HG03520 (cell line): ENCODE results near the gene SOD3.

Experiments
- ATAC-seq: cut with Tn5 transposase; IDR thresholded peaks from one replicate; pipeline ENCODE4 v1.9.1; 2021; ENCODE audit warnings: mild to moderate bottlenecking, moderate library complexity; ENCODE audit not compliant: unreplicated experiment

The SOD3 gene

DNA sequence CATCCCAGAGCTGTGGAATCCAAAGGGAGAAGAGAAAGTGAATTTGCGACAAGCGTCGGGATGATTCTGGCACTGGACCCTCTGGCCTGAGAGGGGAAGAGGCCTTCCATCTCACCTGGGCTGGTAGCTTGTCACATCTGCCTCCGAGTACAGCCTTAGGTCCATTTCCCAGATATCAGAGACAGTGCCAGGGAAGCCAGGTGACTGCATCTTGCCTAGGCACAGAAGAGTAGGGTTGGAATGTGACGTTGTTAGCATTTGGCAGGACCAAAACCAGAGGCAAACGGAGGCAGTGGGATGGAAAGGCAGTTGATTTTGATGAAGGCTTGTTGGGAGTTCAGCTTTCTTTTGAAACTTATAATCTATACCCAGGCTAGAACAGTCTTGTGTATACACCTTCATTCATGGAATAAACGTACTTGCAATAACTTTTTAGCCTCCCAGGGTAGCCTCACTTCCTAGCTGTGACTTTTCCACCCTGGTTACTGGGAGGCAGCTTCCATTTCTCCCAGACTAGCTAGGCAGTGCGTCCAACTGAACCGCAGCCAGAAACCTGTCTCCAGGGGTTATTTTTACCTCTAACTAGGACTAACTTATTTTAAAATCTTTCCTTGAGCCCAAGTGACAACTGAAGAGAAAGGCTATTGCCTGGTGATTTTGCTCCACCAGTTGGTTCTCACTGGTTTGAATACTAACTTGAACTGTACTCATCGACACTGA is 5.9 kb downstream of the SOD3 start:
- no peak for ATAC-seq

DNA sequence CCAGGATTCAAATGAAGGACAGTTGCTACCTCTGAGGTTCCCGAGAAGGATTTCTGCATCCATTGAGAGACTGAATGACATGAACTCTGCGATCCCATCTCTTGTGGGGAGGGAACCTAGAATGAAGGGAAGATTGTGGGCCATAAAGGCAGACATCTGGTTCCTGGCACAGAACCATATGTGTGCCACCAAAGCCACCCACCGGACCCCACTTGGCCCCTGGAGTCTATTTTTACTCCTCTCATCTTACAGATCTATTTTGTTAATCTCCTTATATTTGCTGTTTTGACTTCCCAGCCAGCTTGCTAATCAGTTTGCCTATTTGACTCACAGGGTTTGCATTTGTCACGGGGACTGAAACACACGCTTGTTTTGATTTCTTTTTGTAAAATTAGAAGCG is 7.3 kb downstream of the SOD3 start:
- ATAC-seq, result no peak

DNA sequence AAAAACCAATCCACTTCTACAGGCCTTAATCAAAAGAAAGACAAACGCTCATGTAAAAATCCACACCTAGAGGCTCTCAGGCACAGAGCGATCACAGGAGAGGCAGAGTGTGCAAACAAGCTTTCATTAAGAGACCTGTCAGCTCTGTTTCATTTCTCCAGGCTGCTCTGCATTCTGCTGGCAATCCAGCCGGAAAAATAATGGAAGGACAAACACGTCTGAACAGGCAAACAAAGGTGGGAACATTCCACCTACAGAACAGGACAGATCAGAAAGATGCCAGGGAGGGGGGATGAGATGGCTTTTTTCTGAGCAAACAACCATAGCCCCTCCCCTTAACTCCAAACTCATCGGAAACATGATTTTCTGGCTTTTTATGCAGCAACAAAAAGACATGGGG is 9.7 kb downstream of the SOD3 start:
- no peak for ATAC-seq

DNA sequence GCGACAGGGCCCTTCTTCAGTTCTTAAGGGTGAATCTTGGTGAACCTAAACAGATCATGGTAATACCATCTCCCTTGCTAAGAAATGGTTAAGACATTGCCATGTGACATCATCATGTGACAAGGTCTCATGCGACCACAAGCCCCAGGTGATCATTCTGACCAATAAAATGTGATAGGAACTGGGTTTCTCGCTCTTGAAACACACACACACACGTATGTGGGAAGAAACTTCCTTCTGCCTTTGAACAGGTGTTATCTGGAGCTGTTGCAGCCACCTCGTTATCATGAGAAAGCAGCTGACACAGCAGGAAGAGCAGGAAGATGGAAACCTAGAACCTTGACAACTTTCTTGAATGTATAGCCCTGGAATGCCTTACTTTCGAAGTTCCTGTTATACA is 10.2 kb downstream of the SOD3 start:
- ATAC-seq, result no peak

- no peak for ATAC-seq
Observed at GRCh38 chr4:24806206-24806990, 11.0 kb downstream of the SOD3 start.

- ATAC-seq, result no peak
Observed at GRCh38 chr4:24807611-24808010, 12.2 kb downstream of the SOD3 start.

- ATAC-seq, result no peak
Observed at GRCh38 chr4:24808261-24808660, 12.9 kb downstream of the SOD3 start.

GRCh38 chr4:24808955-24809354 is 13.6 kb downstream of the SOD3 start:
- no peak for ATAC-seq

DNA sequence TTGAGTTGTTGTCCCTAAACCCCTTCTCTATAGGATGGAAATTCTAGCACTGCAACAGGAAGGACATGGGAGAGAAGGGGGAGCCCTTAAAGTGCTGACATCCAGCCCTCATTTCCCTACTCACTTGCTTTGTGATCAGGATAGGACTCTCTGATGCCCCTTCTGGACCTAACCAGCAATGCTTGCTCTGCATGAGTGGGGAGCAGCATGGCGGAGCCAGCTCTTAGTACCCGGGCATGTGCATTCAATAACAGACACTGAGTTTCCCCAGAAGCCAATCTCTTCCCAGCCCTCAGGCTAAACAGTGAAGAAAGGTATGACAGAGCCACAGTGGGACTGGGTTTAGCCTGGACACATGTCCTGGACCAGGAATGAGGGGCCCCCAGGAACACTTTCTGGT is 14.0 kb downstream of the SOD3 start:
- ATAC-seq, result no peak

GRCh38 chr4:24809815-24810405 is 14.5 kb downstream of the SOD3 start:
- no peak for ATAC-seq

DNA sequence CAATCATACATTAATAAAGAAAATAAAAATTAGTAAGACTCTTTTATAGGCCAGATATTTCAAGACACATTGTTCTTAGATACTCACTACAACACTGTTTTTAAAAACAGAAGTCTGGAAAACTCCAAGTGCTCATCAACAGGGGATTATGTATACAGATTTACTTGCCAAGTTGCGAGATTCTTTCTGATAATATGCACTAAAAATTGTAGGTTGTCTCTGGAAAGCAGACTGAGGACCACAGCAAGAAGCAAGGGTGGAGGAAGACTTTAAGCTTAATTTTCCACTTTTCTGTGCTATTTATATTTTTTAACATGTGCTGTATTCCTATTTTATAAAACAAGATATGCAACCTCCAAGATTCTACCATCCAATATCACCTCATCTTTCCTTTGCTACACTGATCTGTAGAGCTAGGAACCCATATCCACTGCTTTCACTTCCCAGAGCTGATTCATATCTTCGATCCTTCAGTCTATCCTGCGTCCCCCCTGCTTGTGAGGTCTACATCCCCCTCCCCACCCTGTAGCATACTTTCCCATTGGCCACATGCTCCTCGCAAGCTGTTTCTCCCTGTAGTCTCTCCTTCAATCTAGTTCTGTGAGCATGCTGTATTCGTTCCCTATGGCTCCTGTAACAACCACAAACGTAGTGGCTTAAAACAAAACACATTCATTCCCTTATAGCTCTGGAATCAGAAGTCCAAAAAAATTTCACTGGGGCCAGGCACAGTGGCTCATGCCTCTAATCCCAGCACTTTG is 15.7 kb downstream of the SOD3 start:
- ATAC-seq, result no peak

DNA sequence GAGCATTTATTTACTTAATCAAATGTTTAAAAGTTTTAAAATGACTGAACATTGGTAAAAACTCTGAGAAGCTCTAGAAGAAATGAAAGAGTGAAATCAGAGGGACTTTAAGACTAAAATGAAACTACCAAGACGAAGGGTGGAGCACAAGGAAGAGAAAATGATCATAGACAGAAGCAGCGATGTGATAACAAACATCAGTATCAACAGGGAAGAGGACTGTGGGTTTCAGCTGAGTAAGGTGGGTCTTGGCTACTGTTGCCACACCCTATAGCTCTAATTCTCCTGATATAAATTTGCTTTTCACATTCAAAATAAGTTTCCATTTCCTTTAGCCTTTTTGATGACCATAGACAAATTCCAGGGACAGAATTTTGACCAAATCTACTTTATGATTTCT is 18.4 kb downstream of the SOD3 start:
- ATAC-seq, result no peak

- ATAC-seq, result no peak
Observed at GRCh38 chr4:24816797-24817196, 21.4 kb downstream of the SOD3 start.

DNA sequence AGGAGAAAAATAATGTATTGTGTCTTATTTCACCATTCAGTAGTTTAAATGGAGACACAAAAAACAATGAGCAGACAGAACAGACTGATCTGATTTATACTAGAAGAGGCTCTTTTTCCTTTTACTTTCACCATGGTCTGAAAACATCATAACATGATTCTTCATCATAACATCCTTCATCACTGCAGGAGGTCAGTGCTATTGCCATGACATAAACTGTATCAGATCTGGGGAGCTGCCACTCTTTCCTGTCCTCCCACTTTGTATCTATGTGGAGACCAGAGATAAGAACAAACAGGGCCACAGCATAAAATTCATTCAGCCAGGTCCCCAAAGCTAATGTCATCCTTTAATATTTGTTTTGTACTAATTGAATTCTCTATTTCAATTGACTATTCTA is 25.2 kb downstream of the SOD3 start:
- ATAC-seq, result no peak

DNA sequence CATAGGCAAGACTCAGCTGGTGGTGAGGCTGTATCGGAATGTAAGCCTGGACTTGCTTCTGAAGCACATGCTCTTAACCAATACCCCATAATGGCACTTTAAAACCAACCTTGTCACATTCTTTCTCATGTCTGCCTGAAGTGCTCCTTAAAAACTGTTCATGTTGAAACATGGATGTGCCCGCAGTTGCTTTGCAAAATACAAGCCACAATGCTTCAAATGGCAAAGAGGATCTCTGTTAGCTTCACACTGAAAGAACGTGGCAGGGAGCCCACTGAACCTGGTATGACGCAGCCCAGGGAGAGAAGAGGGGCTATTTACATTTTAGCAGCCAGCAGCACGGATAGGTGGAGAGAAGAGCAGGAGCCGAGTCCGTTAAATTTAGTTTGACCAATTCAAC is 29.3 kb downstream of the SOD3 start:
- no peak for ATAC-seq

- ATAC-seq, result no peak
Observed at GRCh38 chr4:24831637-24832036, 36.3 kb downstream of the SOD3 start.

GRCh38 chr4:24835696-24836095 is 40.3 kb downstream of the SOD3 start:
- no peak for ATAC-seq

GRCh38 chr4:24836661-24837242 is 41.4 kb downstream of the SOD3 start:
- no peak for ATAC-seq

- ATAC-seq, result no peak
Observed at GRCh38 chr4:24837336-24837735, 42.0 kb downstream of the SOD3 start.

DNA sequence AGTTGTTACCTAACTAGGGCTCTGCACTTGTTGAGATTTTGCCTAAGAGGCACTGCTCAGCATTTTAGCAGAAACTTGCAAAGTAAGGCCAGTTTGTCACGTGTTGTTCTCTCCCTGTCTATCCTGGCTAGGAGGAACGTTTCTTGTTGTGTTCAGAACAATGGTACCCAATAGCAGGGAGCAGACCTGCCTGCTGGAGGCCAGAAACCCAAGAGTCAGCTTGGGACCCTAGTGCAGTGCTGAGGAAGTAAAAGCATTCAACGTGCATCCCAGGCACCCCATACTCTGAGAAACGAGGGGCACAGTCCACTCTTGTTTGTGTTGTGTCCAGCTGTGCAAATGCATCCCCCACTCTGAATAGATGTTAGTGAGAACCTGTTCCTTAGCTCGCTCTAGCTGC is 42.4 kb downstream of the SOD3 start:
- ATAC-seq, result no peak

GRCh38 chr4:24840362-24840761 is 45.0 kb downstream of the SOD3 start:
- no peak for ATAC-seq
